ENCODE data around the gene GRWD1. TPM values are rescaled to one million over a fixed set of nuclear protein-coding genes. Genes with fewer than 3 reads are reported as not detected.

The GRWD1 gene
- total and polyA plus RNA-seq, 2 donors: 8.4 to 20.2 TPM

DNA sequence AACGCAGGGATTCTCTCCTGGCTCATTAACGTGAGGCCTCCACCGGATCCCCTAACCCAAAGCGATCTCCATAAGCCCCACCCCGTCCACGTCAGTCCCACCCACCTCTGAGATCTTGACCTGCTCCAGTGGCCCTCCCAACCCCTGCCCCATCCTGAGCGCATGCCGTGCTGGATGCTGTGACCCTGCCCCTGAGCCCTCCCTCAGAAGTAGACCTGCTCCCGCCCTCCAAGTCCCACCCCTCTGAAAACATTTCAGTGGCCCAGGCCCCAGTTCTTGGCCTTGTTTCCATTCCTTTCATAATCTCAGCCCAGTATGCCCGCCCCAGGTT is 46.0 kb downstream of the GRWD1 start:
- no peak for DNase-seq (ENCODE audit: low read depth in 6 of 9, low spot score in 9 of 9)
- Histone ChIP-seq H3K27me3 (ENCODE audit: control insufficient read depth in 2 of 2, insufficient read depth in 1 of 2, low read length in 1 of 2) (peaks cover 52 to 85% of the 10 kb centered on the region in 2 donors), H3K36me3 (ENCODE audit: control insufficient read depth in 2 of 2, insufficient read depth in 2 of 2, low read length in 1 of 2) (no peaks in the 10 kb centered on the region), H3K4me1 (ENCODE audit: control insufficient read depth in 2 of 2, insufficient read depth in 2 of 2, low read length in 2 of 2) (peaks cover 14 to 29% of the 10 kb centered on the region in 2 donors), H3K4me3 (ENCODE audit: low read length in 2 of 2) (no peak overlapping the region), H3K27ac (ENCODE audit: low read depth in 1 of 2, low read length in 1 of 2) (no peak overlapping the region), H3K9me3 (ENCODE audit: control insufficient read depth in 2 of 2, insufficient read depth in 1 of 2, low read length in 1 of 2) (peaks cover 0 to 14% of the 10 kb centered on the region in 2 donors)
- WGBS: 37% methylated on average over 10 of the region's 10 CpGs

DNA sequence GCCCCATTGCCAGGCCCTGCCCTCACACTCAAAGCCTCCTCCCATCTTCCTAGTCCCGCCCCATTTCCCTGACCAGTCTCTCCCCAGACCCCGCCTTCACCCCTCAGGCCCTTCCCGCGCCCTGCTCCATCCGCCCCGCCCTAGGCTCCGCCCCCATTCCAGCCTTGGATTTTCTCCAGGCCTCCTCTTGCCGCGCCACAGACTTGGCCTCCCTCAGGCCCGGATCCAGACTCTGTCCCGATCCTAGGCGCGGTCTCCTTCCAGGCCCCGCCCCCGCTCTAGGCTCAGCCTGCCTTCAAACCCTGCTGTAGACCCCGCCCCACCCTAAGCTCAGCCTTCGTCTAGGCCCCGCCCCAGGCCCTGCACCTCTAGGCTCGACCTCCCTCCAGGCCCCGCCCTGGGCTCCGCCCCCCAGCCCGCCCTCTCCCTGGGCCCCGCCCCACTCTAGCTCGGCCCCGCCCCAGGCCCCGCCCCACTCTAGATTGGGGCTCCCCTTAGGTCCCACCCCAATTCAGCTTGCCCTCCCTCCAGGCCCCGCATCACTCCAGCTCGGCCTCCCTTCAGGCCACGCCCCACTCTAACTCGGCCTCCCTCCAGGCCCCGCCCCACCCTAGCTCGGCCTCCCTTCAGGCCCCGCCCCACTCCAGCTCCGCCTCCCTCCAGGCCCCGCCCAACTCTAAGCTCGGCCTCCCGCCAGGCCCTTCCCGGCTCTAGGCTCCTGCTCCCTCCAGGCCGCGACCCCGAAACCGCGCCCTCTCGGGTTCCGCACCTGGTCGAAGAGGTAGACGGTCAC is 47.3 kb downstream of the GRWD1 start:
- 5% methylated on average over 47 of the region's 47 CpGs for WGBS
- Histone ChIP-seq H3K27ac (ENCODE audit: low read depth in 1 of 2, low read length in 1 of 2) (peak overlapping the region in 1 of 2 donors; percentile 52), H3K36me3 (ENCODE audit: control insufficient read depth in 2 of 2, insufficient read depth in 2 of 2, low read length in 1 of 2) (no peaks in the 10 kb centered on the region), H3K4me1 (ENCODE audit: control insufficient read depth in 2 of 2, insufficient read depth in 2 of 2, low read length in 2 of 2) (peaks cover 14 to 29% of the 10 kb centered on the region in 2 donors), H3K9me3 (ENCODE audit: control insufficient read depth in 2 of 2, insufficient read depth in 1 of 2, low read length in 1 of 2) (peaks cover 0 to 14% of the 10 kb centered on the region in 2 donors), H3K27me3 (ENCODE audit: control insufficient read depth in 2 of 2, insufficient read depth in 1 of 2, low read length in 1 of 2) (peaks cover 60 to 88% of the 10 kb centered on the region in 2 donors), H3K4me3 (ENCODE audit: low read length in 2 of 2) (peak overlapping the region; percentile 17 to 51)
- peak in 3 of 9 donors; percentile 55 to 68 (median 56) for DNase-seq (ENCODE audit: low read depth in 6 of 9, low spot score in 9 of 9)

DNA sequence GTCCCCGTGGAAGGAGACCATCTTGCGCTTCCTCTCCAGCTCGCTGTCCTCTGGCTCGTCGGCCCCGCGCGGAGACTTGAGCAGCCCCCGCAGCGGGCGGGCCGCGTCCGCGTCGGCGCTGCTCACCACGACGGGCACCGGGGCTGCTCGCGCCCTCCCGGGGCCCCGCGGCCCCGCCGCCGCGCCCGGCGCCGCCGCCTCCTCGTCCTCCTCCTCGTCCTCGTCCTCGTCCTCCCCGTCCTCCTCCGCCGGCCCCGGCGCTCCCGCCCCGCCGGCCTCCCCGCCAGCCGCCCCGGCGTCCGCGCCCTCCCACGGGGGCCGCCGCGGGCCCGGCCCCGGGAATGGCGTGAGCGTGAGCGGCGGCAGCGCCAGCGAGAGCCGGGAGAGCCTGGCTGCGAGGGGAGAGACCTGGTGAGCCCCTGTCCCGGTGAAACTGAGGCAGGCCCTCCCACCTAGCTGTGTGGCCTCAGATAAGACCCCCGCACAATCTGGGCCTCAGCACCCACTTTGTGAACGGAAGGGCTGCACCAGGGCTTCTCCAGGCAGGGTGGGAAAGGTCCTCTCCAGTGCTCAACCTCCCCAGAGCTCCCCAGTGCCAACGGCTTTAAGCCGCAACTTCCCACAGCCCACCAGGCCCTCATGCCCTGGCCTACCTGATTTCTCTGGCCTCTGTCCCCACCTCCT is 48.1 kb downstream of the GRWD1 start:
- peak overlapping the region; percentile 17 to 51 for H3K4me3 ChIP-seq (ENCODE audit: low read length in 2 of 2)
- 6% methylated on average over 70 of the region's 70 CpGs for WGBS
- peaks cover 0 to 14% of the 10 kb centered on the region in 2 donors for H3K9me3 ChIP-seq (ENCODE audit: control insufficient read depth in 2 of 2, insufficient read depth in 1 of 2, low read length in 1 of 2)
- no peaks in the 10 kb centered on the region for H3K36me3 ChIP-seq (ENCODE audit: control insufficient read depth in 2 of 2, insufficient read depth in 2 of 2, low read length in 1 of 2)
- peaks cover 60 to 89% of the 10 kb centered on the region in 2 donors for H3K27me3 ChIP-seq (ENCODE audit: control insufficient read depth in 2 of 2, insufficient read depth in 1 of 2, low read length in 1 of 2)
- no peak for DNase-seq (ENCODE audit: low read depth in 6 of 9, low spot score in 9 of 9)
- H3K27ac ChIP-seq (ENCODE audit: low read depth in 1 of 2, low read length in 1 of 2): peak overlapping the region in 1 of 2 donors; percentile 52
- peaks cover 14 to 29% of the 10 kb centered on the region in 2 donors for H3K4me1 ChIP-seq (ENCODE audit: control insufficient read depth in 2 of 2, insufficient read depth in 2 of 2, low read length in 2 of 2)

DNA sequence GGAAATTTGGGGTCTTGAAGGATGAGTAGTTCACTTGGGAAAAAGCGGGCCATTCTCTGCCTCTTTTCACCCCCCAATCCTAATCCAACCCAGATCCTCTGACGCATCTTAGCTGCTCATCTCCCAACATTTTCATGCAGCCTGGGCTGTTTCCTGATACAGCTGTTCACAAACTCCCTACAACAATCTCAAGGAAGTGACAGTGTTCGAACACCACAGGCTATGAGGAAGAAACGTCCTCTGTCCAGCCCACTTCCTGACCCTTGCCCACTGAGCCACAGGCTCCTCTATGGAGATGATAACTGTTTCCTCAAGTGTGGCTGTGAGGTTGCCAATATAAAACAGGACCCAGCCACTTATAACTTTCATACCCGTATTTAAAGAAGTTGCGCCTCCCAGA is 49.6 kb downstream of the GRWD1 start:
- no peaks in the 10 kb centered on the region for H3K36me3 ChIP-seq (ENCODE audit: control insufficient read depth in 2 of 2, insufficient read depth in 2 of 2, low read length in 1 of 2)
- H3K9me3 ChIP-seq (ENCODE audit: control insufficient read depth in 2 of 2, insufficient read depth in 1 of 2, low read length in 1 of 2): peaks cover 0 to 14% of the 10 kb centered on the region in 2 donors
- 63% methylated on average over 6 of the region's 6 CpGs for WGBS
- peaks cover 57 to 90% of the 10 kb centered on the region in 2 donors for H3K27me3 ChIP-seq (ENCODE audit: control insufficient read depth in 2 of 2, insufficient read depth in 1 of 2, low read length in 1 of 2)
- no peak overlapping the region for H3K4me3 ChIP-seq (ENCODE audit: low read length in 2 of 2)
- DNase-seq (ENCODE audit: low read depth in 6 of 9, low spot score in 9 of 9): no peak
- H3K27ac ChIP-seq (ENCODE audit: low read depth in 1 of 2, low read length in 1 of 2): no peak overlapping the region
- peaks cover 14 to 22% of the 10 kb centered on the region in 2 donors for H3K4me1 ChIP-seq (ENCODE audit: control insufficient read depth in 2 of 2, insufficient read depth in 2 of 2, low read length in 2 of 2)

DNA sequence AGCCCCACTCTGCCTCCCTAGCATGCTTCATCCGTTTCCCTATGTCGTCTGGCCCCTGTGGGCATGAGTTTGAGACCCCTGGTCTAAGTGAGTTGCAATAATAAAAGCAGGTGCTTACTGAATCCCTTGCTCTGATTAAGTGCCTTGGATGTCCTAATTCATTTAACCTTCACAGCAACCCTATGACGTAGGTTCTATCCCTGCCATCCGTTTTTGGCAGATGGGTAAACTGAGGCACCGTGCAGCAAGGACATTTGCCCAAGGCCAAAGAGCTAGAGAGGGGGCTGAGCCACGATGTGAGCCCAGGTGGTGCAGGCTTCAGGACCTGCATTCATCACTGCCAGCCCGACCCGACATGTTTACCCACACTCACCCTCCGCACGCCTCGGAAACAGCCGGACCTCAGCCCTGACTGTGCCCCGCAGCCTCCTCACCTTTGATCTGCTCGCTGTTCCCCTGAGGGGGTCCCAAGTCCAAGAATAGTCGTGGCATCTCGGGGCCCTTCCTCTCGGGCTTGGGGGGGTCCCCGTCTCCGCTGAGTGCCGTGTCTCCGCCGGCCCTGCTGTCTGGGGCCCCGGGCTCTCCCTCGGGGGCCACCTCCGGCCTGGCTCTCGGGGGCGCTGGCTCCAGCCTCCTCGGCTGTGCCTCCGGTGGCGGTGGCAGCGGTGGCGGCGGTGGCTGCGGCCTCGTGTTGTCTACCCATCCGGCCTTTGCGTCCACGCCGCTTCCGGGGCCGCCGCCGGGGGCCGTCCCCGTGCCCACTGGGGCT is 51.4 kb downstream of the GRWD1 start:
- Histone ChIP-seq H3K9me3 (ENCODE audit: control insufficient read depth in 2 of 2, insufficient read depth in 1 of 2, low read length in 1 of 2) (peaks cover 0 to 15% of the 10 kb centered on the region in 2 donors), H3K4me1 (ENCODE audit: control insufficient read depth in 2 of 2, insufficient read depth in 2 of 2, low read length in 2 of 2) (peaks cover 2 to 22% of the 10 kb centered on the region in 2 donors), H3K27me3 (ENCODE audit: control insufficient read depth in 2 of 2, insufficient read depth in 1 of 2, low read length in 1 of 2) (peaks cover 48 to 88% of the 10 kb centered on the region in 2 donors), H3K36me3 (ENCODE audit: control insufficient read depth in 2 of 2, insufficient read depth in 2 of 2, low read length in 1 of 2) (no peaks in the 10 kb centered on the region), H3K27ac (ENCODE audit: low read depth in 1 of 2, low read length in 1 of 2) (no peak overlapping the region), H3K4me3 (ENCODE audit: low read length in 2 of 2) (no peak overlapping the region)
- WGBS: 88% methylated on average over 45 of the region's 45 CpGs
- no peak for DNase-seq (ENCODE audit: low read depth in 6 of 9, low spot score in 9 of 9)

DNA sequence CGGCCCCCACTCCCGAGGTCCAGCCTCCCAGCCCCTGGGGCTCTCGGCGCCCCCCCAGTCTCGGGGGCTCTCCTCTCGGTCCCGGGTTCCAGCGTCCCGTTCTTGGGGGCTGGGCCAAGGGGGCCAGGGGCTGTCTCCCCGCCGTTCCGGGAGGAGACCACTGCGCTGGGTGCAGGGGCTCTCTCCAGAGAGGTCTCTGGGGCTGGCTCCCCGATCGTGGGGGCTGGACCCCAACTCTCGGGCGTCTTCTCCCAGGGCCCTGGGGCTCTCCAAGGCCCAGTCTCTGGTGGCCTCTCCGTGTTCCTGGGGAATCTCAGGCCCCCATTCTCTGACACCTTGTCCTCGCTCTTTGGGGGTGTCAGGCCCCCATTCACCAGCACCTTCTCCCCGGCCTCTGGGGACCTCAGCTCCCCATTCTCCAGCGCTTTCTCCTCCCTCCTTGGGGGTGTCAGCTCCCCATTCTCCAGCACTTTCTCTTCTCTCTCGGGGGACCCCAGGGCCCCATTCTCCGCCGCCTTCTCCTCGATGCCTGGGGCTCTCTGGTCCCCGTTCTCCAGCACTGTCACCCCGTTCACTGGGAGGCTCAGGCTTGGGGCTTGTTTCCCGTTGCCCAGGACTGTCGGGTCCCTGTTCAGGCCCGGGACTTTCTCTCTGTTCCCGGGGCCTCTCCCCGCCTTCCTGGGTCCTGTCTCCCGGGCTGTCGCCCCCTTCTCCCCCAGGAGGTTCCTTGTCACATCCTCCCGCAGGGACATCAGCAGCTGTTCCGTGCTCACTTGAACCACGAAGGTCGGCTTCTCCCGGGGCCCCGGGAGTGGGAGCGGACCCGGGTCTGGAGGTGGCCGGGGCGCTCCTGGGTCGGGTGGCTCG is 52.2 kb downstream of the GRWD1 start:
- peaks cover 2 to 20% of the 10 kb centered on the region in 2 donors for H3K4me1 ChIP-seq (ENCODE audit: control insufficient read depth in 2 of 2, insufficient read depth in 2 of 2, low read length in 2 of 2)
- H3K27me3 ChIP-seq (ENCODE audit: control insufficient read depth in 2 of 2, insufficient read depth in 1 of 2, low read length in 1 of 2): peaks cover 42 to 84% of the 10 kb centered on the region in 2 donors
- H3K9me3 ChIP-seq (ENCODE audit: control insufficient read depth in 2 of 2, insufficient read depth in 1 of 2, low read length in 1 of 2): peaks cover 0 to 9% of the 10 kb centered on the region in 2 donors
- DNase-seq (ENCODE audit: low read depth in 6 of 9, low spot score in 9 of 9): no peak
- WGBS: 89% methylated on average over 46 of the region's 46 CpGs
- H3K27ac ChIP-seq (ENCODE audit: low read depth in 1 of 2, low read length in 1 of 2): no peak overlapping the region
- H3K36me3 ChIP-seq (ENCODE audit: control insufficient read depth in 2 of 2, insufficient read depth in 2 of 2, low read length in 1 of 2): no peaks in the 10 kb centered on the region
- no peak overlapping the region for H3K4me3 ChIP-seq (ENCODE audit: low read length in 2 of 2)

DNA sequence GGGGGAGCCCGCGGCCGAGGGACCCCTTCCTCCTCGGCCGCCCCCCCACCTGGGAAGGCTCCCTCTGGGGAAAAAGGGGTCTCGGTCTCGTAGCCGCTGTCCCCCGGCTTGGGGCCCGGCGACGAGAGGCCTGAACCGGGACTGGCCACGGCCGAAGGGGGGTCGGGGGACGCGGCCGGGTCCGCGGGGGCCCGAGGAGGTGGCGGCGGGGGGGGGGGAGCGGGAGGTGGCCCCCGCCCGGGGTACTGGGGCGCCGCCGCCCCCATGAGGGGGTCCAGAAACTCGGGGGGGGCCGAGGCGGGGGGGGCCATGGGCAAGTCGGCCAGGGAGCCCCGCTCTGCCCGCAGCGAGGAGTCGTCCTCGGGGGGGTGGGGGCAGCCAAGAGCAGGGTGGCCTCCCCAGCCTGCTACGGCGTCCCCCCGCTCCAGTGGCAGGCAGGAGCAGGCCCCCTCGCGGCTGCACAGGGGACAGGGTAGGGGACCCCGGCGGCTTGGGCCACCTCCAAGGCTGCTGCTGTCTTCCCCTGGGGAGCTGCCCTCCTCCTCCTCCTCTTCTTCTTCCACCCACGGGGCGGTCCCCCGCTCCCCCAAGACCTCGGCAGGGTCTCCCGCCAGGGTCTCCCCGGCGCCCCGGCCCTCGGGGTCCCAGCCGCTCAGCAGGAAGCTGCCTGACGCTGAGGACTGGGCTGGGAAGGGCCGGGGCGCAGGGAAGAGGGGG is 53.0 kb downstream of the GRWD1 start:
- DNase-seq (ENCODE audit: low read depth in 6 of 9, low spot score in 9 of 9): no peak
- Histone ChIP-seq H3K9me3 (ENCODE audit: control insufficient read depth in 2 of 2, insufficient read depth in 1 of 2, low read length in 1 of 2) (peaks cover 0 to 3% of the 10 kb centered on the region in 2 donors), H3K4me1 (ENCODE audit: control insufficient read depth in 2 of 2, insufficient read depth in 2 of 2, low read length in 2 of 2) (peaks cover 2 to 19% of the 10 kb centered on the region in 2 donors), H3K4me3 (ENCODE audit: low read length in 2 of 2) (no peak overlapping the region), H3K27me3 (ENCODE audit: control insufficient read depth in 2 of 2, insufficient read depth in 1 of 2, low read length in 1 of 2) (peaks cover 34 to 79% of the 10 kb centered on the region in 2 donors), H3K36me3 (ENCODE audit: control insufficient read depth in 2 of 2, insufficient read depth in 2 of 2, low read length in 1 of 2) (no peaks in the 10 kb centered on the region), H3K27ac (ENCODE audit: low read depth in 1 of 2, low read length in 1 of 2) (no peak overlapping the region)
- WGBS: 80% methylated on average over 58 of the region's 59 CpGs
